ENCODE results near the gene RNF41.

The RNF41 gene

DNA sequence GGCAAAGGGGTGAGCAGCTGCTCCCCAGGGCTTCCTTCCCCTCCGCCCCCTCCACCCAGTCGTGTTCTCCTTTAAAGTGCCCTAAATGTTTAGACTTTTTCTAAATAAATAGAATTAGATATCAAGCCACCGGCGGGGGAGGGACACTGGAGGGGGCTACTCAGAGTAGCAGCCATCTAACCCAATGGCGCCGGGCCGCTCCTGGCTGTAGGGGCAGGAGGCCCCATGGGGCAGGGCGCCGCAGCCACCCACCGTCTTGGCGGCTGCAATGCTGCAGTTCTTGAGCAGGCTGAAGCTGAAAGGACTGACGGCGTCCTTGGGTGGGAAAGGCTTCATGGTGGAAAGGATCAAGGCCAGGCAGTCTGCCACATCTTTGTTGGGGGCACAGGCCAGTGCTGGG, 21.3 kb upstream of the RNF41 start:
- Histone ChIP-seq H3K4me1 (ENCODE audit: insufficient read depth, low read length) (no peaks in the 10 kb centered on the region), H3K4me3 (ENCODE audit: low read depth in 1 of 2, low read length in 2 of 2) (no peak overlapping the region), H3K27ac (ENCODE audit: low read depth, low read length) (no peak overlapping the region), H3K9ac (ENCODE audit: low read length) (no peak overlapping the region), H3K27me3 (ENCODE audit: control insufficient read depth in 1 of 2, insufficient read depth in 2 of 2, low read length in 2 of 2) (no peaks in the 10 kb centered on the region), H3K9me3 (ENCODE audit: low read length) (no peaks in the 10 kb centered on the region), H3K36me3 (ENCODE audit: insufficient read depth, low read length) (peaks cover 84% of the 10 kb centered on the region)

DNA sequence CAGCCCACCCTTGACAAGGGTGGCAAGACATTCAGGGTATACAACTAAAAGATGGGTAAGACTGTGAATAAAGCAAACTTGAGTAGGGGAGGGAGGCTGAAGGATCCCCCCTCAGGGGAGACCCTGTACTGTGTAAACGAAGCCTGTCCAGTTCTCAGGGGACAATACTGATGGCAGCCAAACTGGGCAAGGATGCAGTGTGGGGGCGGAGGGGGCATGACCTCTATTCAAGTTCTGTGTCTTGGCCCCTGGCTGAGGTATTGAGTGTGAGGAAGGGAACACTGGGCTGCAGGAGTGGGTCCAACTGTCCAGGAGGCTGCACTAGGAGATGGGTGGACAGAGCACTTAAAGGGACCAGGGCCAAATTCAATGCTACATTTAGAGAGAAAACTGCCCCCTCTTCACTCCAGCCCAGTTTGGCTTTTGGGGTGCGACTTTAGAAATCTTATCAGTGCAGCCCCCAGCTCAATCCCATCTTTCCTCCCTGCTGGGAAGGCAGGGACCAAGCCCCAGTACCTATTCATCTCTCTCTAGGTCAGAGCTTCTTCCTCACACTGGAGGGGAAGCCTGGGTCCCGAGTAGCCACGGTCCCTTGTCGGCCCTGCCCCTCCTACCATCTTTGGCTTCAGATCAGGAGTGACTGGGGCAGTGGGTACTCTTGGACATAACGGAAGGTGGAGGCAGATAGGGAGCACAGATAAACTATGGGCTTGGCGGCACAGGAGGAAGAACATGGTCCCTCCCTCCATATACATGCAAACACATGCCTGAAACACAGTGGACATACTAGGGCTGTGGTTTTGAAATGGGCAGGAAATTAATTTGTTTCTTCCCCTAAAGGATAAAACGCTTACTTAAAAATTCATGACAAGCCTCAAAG, 19.9 kb upstream of the RNF41 start:
- Histone ChIP-seq H3K36me3 (ENCODE audit: insufficient read depth, low read length) (peaks cover 73% of the 10 kb centered on the region), H3K9me3 (ENCODE audit: low read length) (no peaks in the 10 kb centered on the region), H3K9ac (ENCODE audit: low read length) (no peak overlapping the region), H3K4me1 (ENCODE audit: insufficient read depth, low read length) (no peaks in the 10 kb centered on the region), H3K4me3 (ENCODE audit: low read depth in 1 of 2, low read length in 2 of 2) (no peak overlapping the region), H3K27ac (ENCODE audit: low read depth, low read length) (no peak overlapping the region), H3K27me3 (ENCODE audit: control insufficient read depth in 1 of 2, insufficient read depth in 2 of 2, low read length in 2 of 2) (no peaks in the 10 kb centered on the region)

DNA sequence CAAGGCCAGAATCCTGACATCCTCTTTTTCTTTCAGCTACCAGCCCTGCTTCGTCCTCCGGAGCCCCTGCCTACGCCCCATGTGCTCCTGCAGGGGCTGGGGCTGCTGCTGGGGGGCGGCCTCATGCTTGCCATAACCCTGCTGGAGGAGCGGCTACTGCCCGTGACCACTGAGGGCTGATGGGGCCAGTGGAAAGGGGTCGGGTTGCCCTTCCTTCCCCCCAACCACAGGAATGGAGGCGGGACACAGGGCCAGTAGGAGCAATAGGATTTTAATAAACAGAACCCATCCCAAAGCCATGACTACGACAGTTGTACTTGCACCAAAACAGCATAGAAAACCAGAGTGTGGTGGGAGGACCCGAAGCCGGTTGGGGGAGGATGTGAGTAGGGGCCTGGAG, 15.8 kb upstream of the RNF41 start:
- Histone ChIP-seq H3K27me3 (ENCODE audit: control insufficient read depth in 1 of 2, insufficient read depth in 2 of 2, low read length in 2 of 2) (no peaks in the 10 kb centered on the region), H3K4me3 (ENCODE audit: low read depth in 1 of 2, low read length in 2 of 2) (no peak overlapping the region), H3K36me3 (ENCODE audit: insufficient read depth, low read length) (peaks cover 40% of the 10 kb centered on the region), H3K4me1 (ENCODE audit: insufficient read depth, low read length) (no peaks in the 10 kb centered on the region), H3K9me3 (ENCODE audit: low read length) (no peaks in the 10 kb centered on the region), H3K9ac (ENCODE audit: low read length) (no peak overlapping the region), H3K27ac (ENCODE audit: low read depth, low read length) (no peak overlapping the region)

DNA sequence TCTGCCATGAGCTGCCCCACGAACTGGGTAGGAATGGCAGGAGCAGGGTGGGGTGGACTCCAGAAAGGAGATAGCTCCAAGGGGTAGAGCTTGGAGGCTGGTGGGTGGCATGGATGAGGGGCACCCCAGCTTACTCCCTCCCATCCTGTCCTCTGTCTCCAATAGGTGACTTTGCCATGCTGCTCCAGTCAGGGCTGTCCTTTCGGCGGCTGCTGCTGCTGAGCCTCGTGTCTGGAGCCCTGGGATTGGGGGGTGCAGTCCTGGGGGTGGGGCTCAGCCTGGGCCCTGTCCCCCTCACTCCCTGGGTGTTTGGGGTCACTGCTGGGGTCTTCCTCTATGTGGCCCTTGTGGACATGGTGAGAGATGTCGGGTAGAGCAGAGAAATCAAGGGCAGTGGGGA, 15.3 kb upstream of the RNF41 start:
- Histone ChIP-seq H3K9ac (ENCODE audit: low read length) (no peak overlapping the region), H3K4me1 (ENCODE audit: insufficient read depth, low read length) (no peaks in the 10 kb centered on the region), H3K27ac (ENCODE audit: low read depth, low read length) (no peak overlapping the region), H3K36me3 (ENCODE audit: insufficient read depth, low read length) (peaks cover 34% of the 10 kb centered on the region), H3K27me3 (ENCODE audit: control insufficient read depth in 1 of 2, insufficient read depth in 2 of 2, low read length in 2 of 2) (no peaks in the 10 kb centered on the region), H3K4me3 (ENCODE audit: low read depth in 1 of 2, low read length in 2 of 2) (no peak overlapping the region), H3K9me3 (ENCODE audit: low read length) (no peaks in the 10 kb centered on the region)

DNA sequence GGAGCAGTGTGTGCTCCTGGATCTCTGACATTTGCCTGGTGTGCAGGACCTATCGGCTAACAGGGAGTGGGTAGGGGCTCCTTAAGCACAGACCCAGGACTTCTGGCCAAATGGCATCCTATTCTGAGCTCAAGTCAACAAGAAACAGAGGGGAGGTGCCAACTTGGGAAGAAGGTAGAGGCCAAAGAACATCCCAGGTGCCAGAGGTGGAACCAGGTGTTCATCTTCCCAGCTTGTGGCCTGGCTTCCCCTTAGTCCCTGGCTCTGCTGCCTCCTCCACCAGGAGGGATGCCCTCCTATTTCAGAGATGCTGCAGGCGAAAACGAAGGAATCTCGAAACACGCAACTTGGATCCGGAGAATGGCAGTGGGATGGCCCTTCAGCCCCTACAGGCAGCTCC, 14.4 kb upstream of the RNF41 start:
- no peak overlapping the region for H3K4me3 ChIP-seq (ENCODE audit: low read depth in 1 of 2, low read length in 2 of 2)
- H3K9me3 ChIP-seq (ENCODE audit: low read length), result no peaks in the 10 kb centered on the region
- no peaks in the 10 kb centered on the region for H3K4me1 ChIP-seq (ENCODE audit: insufficient read depth, low read length)
- H3K9ac ChIP-seq (ENCODE audit: low read length), result no peak overlapping the region
- H3K36me3 ChIP-seq (ENCODE audit: insufficient read depth, low read length), result peaks cover 25% of the 10 kb centered on the region
- no peaks in the 10 kb centered on the region for H3K27me3 ChIP-seq (ENCODE audit: control insufficient read depth in 1 of 2, insufficient read depth in 2 of 2, low read length in 2 of 2)
- H3K27ac ChIP-seq (ENCODE audit: low read depth, low read length), result no peak overlapping the region

DNA sequence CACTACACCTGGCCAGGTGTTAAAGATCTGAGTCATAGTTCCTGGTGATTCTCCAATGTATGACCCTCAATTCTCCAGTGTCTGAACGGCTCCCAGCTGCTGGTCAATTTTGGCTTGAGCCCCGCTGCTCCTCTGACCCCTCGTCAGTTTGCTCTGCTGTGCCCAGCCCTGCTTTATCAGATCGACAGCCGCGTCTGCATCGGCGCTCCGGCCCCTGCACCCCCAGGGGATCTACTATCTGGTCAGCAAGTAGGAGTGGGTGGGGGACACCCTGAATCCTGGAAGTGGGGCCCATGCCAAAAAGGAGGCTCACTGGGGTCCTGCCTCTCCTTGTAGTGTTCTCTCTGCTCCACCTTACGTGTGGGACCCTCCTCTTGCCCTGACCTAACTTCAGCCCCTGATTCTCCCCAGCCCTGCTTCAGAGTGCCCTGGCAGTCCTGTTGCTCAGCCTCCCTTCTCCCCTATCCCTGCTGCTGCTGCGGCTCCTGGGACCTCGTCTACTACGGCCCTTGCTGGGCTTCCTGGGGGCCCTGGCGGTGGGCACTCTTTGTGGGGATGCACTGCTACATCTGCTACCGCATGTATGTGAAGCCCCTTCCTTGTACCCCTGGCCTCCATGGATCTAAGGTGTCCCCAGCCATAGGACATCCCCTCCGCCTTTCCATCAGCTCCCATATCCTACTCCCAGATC, 13.2 kb upstream of the RNF41 start:
- Histone ChIP-seq H3K4me1 (ENCODE audit: insufficient read depth, low read length) (no peaks in the 10 kb centered on the region), H3K4me3 (ENCODE audit: low read depth in 1 of 2, low read length in 2 of 2) (no peak overlapping the region), H3K36me3 (ENCODE audit: insufficient read depth, low read length) (peaks cover 13% of the 10 kb centered on the region), H3K27ac (ENCODE audit: low read depth, low read length) (no peak overlapping the region), H3K9me3 (ENCODE audit: low read length) (no peaks in the 10 kb centered on the region), H3K9ac (ENCODE audit: low read length) (no peak overlapping the region), H3K27me3 (ENCODE audit: control insufficient read depth in 1 of 2, insufficient read depth in 2 of 2, low read length in 2 of 2) (no peaks in the 10 kb centered on the region)

DNA sequence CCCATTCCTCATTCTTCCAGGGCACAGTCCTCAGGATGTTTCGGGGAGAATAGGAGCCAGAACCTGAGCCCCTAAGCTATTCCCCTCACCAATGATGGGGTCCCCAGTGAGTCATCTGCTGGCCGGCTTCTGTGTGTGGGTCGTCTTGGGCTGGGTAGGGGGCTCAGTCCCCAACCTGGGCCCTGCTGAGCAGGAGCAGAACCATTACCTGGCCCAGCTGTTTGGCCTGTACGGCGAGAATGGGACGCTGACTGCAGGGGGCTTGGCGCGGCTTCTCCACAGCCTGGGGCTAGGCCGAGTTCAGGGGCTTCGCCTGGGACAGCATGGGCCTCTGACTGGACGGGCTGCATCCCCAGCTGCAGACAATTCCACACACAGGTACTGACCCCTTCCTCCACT, 9.5 kb upstream of the RNF41 start:
- no peaks in the 10 kb centered on the region for H3K9me3 ChIP-seq (ENCODE audit: low read length)
- H3K9ac ChIP-seq (ENCODE audit: low read length), result no peak overlapping the region
- H3K4me3 ChIP-seq (ENCODE audit: low read depth in 1 of 2, low read length in 2 of 2), result no peak overlapping the region
- no peaks in the 10 kb centered on the region for H3K4me1 ChIP-seq (ENCODE audit: insufficient read depth, low read length)
- H3K27ac ChIP-seq (ENCODE audit: low read depth, low read length), result no peak overlapping the region
- no peaks in the 10 kb centered on the region for H3K36me3 ChIP-seq (ENCODE audit: insufficient read depth, low read length)
- no peaks in the 10 kb centered on the region for H3K27me3 ChIP-seq (ENCODE audit: control insufficient read depth in 1 of 2, insufficient read depth in 2 of 2, low read length in 2 of 2)

DNA sequence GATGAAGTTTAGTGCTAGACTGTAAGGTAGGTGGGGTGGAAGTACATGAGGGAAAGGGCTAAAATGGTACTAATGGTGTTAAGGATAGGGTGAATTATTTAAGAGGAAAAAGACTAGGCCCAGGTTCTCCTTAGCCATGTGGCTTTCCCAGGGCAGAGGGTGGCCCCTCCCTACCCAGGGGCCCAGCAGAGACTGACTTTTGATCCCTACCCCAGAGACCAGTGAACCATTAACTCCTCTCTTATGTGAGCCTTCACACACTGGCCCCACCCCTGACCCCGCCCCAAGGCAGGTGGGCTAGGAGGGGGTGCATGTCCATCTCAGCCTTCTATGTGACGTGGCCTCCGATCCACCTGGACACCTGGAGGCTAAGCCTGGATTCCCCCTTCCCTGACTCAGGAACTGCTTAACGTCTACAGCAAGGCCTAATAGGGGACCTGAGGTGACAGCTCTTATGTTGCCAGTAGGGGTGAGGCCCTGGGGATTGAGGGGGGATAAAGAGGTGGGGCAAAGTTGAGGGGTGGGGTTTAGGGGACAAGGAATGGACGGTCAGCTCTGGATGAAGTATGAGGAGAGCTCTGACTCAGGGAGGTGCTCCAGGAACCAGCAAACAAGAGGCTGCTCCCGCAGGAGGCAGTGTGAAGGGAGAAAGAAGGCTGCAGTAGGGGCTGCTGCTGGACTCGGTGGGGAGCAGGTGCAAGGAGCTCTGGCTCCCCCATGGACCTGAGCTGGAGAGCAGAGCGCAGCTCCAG, 8.9 kb upstream of the RNF41 start:
- Histone ChIP-seq H3K36me3 (ENCODE audit: insufficient read depth, low read length) (no peaks in the 10 kb centered on the region), H3K9ac (ENCODE audit: low read length) (no peak overlapping the region), H3K4me1 (ENCODE audit: insufficient read depth, low read length) (no peaks in the 10 kb centered on the region), H3K4me3 (ENCODE audit: low read depth in 1 of 2, low read length in 2 of 2) (no peak overlapping the region), H3K9me3 (ENCODE audit: low read length) (no peaks in the 10 kb centered on the region), H3K27me3 (ENCODE audit: control insufficient read depth in 1 of 2, insufficient read depth in 2 of 2, low read length in 2 of 2) (no peaks in the 10 kb centered on the region), H3K27ac (ENCODE audit: low read depth, low read length) (no peak overlapping the region)

DNA sequence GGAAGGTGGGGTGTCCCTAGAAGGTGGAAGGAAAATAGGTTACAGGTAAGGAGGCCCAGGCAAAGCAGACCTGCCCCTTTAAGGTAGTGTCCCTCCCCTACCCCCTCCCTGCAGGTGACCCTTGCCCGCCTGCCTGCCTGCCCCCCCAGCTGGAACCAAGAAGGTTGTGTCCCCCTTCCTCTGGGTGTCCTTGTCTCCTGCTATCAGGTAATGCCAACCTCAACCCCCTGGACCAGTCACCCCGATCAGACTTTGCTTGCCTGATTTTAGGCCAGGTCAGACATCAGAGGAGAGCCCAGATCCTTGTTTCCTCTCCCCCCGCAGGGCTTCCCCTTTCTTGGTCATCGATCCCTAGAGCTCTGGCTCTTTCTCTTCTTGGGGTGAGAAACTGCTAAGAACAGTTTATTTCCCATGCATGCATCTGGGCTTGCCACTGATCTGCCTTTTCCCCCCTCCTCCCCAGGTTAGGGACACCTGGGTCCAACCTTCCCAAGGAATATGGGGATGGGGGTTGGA, 8.3 kb upstream of the RNF41 start, which contains the start of gene SLC39A5:
Gene SLC39A5 (plus strand): TSS at position 136 of the 516 bp plus-strand sequence. CDS start 1,224 bp downstream, outside the sequence.
- Histone ChIP-seq H3K27ac (ENCODE audit: low read depth, low read length) (no peak within 1 kb of the TSS), H3K4me1 (ENCODE audit: insufficient read depth, low read length) (peaks cover 1% of the 10 kb centered on the region), H3K27me3 (ENCODE audit: control insufficient read depth in 1 of 2, insufficient read depth in 2 of 2, low read length in 2 of 2) (no peaks in the 10 kb centered on the region), H3K4me3 (ENCODE audit: low read depth in 1 of 2, low read length in 2 of 2) (no peak within 1 kb of the TSS), H3K36me3 (ENCODE audit: insufficient read depth, low read length) (no peaks in the 10 kb centered on the region), H3K9me3 (ENCODE audit: low read length) (no peaks in the 10 kb centered on the region), H3K9ac (ENCODE audit: low read length) (no peak within 1 kb of the TSS)

DNA sequence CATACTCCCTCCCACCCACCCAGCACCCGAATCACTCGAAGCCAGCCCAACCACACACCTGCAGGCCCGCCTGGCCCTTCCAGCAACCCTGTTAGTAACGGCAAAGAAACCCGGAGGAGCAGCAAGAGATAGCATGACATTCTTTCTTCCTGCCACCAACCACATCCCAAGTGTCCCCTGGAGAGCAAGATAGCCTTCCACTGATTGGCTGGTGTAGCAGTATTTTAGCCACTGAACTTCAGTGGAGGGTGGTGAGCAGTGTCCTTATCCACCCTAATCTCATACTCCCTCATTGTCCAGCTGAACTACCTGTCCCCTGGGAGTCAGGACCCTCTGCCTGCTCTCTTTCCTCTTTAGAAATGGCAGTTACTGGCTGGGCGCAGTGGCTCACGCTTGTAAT, 7.4 kb upstream of the RNF41 start:
- no peak overlapping the region for H3K27ac ChIP-seq (ENCODE audit: low read depth, low read length)
- H3K36me3 ChIP-seq (ENCODE audit: insufficient read depth, low read length), result no peaks in the 10 kb centered on the region
- H3K4me1 ChIP-seq (ENCODE audit: insufficient read depth, low read length), result peaks cover 6% of the 10 kb centered on the region
- no peak overlapping the region for H3K9ac ChIP-seq (ENCODE audit: low read length)
- no peaks in the 10 kb centered on the region for H3K9me3 ChIP-seq (ENCODE audit: low read length)
- H3K27me3 ChIP-seq (ENCODE audit: control insufficient read depth in 1 of 2, insufficient read depth in 2 of 2, low read length in 2 of 2), result no peaks in the 10 kb centered on the region
- H3K4me3 ChIP-seq (ENCODE audit: low read depth in 1 of 2, low read length in 2 of 2), result no peak overlapping the region

DNA sequence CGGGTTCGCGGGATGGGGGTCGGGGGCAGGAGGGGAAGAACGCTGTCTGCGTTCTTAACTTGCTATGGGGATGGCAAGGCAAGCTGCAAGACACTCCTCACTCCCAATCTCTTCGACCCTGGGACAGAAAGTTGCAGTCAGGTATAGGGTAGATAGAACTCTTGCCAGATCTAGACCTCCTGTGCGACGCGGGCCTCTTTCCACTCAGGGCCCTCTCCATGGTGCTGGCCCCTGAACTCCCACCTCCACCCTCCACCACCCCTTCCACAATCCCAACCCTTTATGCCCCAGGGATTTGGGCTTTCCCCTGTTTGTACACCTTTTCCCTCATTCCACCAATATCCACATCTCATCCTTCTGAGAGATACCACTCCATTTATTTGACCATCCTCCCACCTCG, 3.2 kb upstream of the RNF41 start:
- Histone ChIP-seq H3K4me1 (ENCODE audit: insufficient read depth, low read length) (peaks cover 37% of the 10 kb centered on the region), H3K27ac (ENCODE audit: low read depth, low read length) (no peak overlapping the region), H3K4me3 (ENCODE audit: low read depth in 1 of 2, low read length in 2 of 2) (peak overlapping the region; percentile 76 to 80), H3K9ac (ENCODE audit: low read length) (peak overlapping the region; percentile 72), H3K27me3 (ENCODE audit: control insufficient read depth in 1 of 2, insufficient read depth in 2 of 2, low read length in 2 of 2) (no peaks in the 10 kb centered on the region), H3K36me3 (ENCODE audit: insufficient read depth, low read length) (no peaks in the 10 kb centered on the region), H3K9me3 (ENCODE audit: low read length) (no peaks in the 10 kb centered on the region)

Measured in muscle layer of colon (tissue), 2 donors.